Measurements from ENCODE around the gene MAPK8IP3. TPM values are rescaled to one million over a fixed set of nuclear protein-coding genes. Genes with fewer than 3 reads are reported as not detected.

The MAPK8IP3 gene
- total and polyA plus RNA-seq, 9 of the 15 experiments (the other 6 are each of a cell fraction or from before 2014, with no cell fraction given): 0.17 to 58.7 (median 16.7) TPM

DNA sequence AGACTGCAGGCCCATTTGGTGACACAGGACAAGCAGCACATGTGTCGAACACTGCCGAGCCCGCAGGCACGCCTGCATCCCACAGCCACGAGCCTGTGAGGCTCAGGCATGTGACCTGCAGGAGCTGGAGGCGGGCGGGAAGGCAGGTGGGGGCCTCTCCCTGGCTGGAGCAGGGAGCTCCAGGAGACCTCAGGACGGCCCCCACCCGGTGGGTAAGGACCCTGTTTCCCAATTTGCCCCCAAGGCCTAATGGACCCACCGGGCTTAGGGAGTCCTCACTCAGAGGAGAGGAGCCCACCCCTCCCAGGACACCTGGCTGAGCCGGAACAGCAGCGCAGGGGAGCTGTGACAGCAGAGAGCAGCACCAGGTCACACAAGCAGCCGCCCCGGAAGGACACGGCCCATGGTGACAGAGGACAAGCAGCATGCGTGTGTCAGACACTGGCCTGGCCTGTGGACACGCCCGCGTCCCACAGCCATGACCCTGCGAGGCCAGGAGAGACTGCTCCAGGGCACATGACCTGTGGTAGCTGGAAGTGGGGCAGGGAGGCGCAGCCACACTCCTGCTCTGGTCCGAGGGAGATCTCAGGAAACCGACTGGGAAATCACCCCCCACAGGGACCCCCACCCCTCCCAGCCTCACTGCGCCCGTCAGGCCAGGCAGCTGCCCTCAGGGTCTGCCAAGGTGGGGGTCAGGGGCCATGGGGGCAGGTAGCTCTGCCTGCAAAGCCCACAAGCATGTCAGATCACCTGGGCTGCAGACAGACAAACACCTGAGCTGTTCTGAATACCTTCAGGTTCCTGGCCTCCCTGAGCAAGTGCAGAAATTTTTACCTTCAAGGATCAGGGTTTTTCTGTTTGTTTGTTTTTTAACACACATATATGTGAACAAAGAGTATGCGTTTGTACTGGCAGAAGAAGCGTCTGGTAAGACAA is 74.0 kb downstream of the MAPK8IP3 start (continued):
- TF ChIP-seq MXI1 (IDR thresholded peaks at IDR 0.05; ENCODE audit: low read depth, low read length) (no peak), HDAC1 (IDR thresholded peaks at IDR 0.05) (no peak), SP1 (CRISPR knock-in tag; IDR thresholded peaks at IDR 0.05) (no peak), STAT5A (IDR thresholded peaks at IDR 0.05; ENCODE audit: borderline replicate concordance, low read length) (no peak), JUND (IDR thresholded peaks at IDR 0.05; ENCODE audit: borderline replicate concordance, low read depth, low read length) (no peak), JUND (tag; IDR thresholded peaks at IDR 0.05; ENCODE audit: borderline replicate concordance, low read depth, low read length) (no peak), NFIX (CRISPR knock-in tag; IDR thresholded peaks at IDR 0.05; ENCODE audit: low read depth) (no peak), SIN3A (IDR thresholded peaks at IDR 0.05; ENCODE audit: borderline replicate concordance in 2 of 2, control insufficient read depth in 1 of 2, low read depth in 2 of 2, low read length in 2 of 2) (no peak), PURB (CRISPR knock-in tag; IDR thresholded peaks at IDR 0.05; ENCODE audit: low read depth) (no peak), ZNF445 (CRISPR knock-in tag; IDR thresholded peaks at IDR 0.05; ENCODE audit: low read depth) (no peak), ZNF140 (CRISPR knock-in tag; IDR thresholded peaks at IDR 0.05) (no peak), ZNF589 (CRISPR knock-in tag; IDR thresholded peaks at IDR 0.05; ENCODE audit: low read depth) (no peak), L3MBTL2 (IDR thresholded peaks at IDR 0.05) (no peak), HNRNPK (IDR thresholded peaks at IDR 0.05; ENCODE audit: low read depth, low read length, poor library complexity, severe bottlenecking) (no peak), CSDE1 (IDR thresholded peaks at IDR 0.05) (no peak), RBFOX2 (IDR thresholded peaks at IDR 0.05; ENCODE audit: low read depth, low read length) (peak; percentile 52; the same call in 1 of the 2 replicates), POLR2A (conservative IDR thresholded peaks at IDR 0.05) (peak; percentile 48)
- TF ChIP-seq, protein P1, sequence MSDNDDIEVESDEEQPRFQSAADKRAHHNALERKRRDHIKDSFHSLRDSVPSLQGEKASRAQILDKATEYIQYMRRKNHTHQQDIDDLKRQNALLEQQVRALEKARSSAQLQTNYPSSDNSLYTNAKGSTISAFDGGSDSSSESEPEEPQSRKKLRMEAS (CRISPR knock-in tag; IDR thresholded peaks at IDR 0.05): no peak
- TF ChIP-seq, protein P2, sequence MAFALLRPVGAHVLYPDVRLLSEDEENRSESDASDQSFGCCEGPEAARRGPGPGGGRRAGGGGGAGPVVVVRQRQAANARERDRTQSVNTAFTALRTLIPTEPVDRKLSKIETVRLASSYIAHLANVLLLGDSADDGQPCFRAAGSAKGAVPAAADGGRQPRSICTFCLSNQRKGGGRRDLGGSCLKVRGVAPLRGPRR (CRISPR knock-in tag; IDR thresholded peaks at IDR 0.05): no peak
- TF ChIP-seq, protein P3, sequence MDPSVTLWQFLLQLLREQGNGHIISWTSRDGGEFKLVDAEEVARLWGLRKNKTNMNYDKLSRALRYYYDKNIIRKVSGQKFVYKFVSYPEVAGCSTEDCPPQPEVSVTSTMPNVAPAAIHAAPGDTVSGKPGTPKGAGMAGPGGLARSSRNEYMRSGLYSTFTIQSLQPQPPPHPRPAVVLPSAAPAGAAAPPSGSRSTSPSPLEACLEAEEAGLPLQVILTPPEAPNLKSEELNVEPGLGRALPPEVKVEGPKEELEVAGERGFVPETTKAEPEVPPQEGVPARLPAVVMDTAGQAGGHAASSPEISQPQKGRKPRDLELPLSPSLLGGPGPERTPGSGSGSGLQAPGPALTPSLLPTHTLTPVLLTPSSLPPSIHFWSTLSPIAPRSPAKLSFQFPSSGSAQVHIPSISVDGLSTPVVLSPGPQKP (CRISPR knock-in tag; IDR thresholded peaks at IDR 0.05): no peak
- TF ChIP-seq, protein P4, sequence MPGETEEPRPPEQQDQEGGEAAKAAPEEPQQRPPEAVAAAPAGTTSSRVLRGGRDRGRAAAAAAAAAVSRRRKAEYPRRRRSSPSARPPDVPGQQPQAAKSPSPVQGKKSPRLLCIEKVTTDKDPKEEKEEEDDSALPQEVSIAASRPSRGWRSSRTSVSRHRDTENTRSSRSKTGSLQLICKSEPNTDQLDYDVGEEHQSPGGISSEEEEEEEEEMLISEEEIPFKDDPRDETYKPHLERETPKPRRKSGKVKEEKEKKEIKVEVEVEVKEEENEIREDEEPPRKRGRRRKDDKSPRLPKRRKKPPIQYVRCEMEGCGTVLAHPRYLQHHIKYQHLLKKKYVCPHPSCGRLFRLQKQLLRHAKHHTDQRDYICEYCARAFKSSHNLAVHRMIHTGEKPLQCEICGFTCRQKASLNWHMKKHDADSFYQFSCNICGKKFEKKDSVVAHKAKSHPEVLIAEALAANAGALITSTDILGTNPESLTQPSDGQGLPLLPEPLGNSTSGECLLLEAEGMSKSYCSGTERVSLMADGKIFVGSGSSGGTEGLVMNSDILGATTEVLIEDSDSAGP (CRISPR knock-in tag; IDR thresholded peaks at IDR 0.05): no peak
- TF ChIP-seq, protein P5, sequence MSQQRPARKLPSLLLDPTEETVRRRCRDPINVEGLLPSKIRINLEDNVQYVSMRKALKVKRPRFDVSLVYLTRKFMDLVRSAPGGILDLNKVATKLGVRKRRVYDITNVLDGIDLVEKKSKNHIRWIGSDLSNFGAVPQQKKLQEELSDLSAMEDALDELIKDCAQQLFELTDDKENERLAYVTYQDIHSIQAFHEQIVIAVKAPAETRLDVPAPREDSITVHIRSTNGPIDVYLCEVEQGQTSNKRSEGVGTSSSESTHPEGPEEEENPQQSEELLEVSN (IDR thresholded peaks at IDR 0.05; ENCODE audit: borderline replicate concordance in 1 of 2, extremely low read depth in 1 of 2, insufficient read depth in 1 of 2, insufficient read length in 1 of 2, low read depth in 1 of 2, low read length in 1 of 2, poor library complexity in 1 of 2, severe bottlenecking in 1 of 2): peak in 1 of 2 experiments; percentile 49
